H54 (cell line): ENCODE data around the gene NAA38.

ENCODE experiments used
- DNase-seq: peaks from one replicate; pipeline ENCODE4 v3.0.0; 2011; ENCODE audit warnings: low spot score, mixed read lengths; ENCODE audit not compliant: insufficient read length
- FAIRE-seq: peaks from 3 replicates; lab custom pipeline; 2011; peaks lifted over from hg19 to GRCh38; lab: Jason Lieb, UNC
- POLR2A ChIP-seq: IDR thresholded peaks from 2 replicates; pipeline ENCODE4 v1.6.1; 2011; ENCODE audit warnings: low read depth, mild to moderate bottlenecking, low read length

Gene NAA38

DNA sequence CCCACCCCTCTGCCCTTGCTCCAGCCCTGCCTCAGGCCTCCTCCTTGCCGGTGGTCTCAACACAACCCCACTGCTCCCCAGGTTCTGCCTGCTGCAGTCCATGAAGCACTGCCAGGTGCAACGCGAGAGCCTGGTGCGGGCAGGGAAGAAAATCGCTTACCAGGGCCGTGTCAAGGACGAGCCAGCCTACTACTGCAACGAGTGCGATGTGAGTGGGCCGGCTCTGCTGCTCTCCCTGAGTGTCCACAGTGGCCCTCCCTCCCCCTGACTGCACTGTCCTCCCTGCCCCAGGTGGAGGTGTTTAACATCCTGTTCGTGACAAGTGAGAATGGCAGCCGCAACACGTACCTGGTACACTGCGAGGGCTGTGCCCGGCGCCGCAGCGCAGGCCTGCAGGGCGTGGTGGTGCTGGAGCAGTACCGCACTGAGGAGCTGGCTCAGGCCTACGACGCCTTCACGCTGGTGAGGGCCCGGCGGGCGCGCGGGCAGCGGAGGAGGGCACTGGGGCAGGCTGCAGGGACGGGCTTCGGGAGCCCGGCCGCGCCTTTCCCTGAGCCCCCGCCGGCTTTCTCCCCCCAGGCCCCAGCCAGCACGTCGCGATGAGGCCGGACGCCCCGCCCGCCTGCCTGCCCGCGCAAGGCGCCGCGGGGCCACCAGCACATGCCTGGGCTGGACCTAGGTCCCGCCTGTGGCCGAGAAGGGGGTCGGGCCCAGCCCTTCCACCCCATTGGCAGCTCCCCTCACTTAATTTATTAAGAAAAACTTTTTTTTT lies 4.3 kb downstream of the NAA38 start:
- DNase-seq (no peak), FAIRE-seq (no peak)
- TF ChIP-seq POLR2A, result no peak

DNA sequence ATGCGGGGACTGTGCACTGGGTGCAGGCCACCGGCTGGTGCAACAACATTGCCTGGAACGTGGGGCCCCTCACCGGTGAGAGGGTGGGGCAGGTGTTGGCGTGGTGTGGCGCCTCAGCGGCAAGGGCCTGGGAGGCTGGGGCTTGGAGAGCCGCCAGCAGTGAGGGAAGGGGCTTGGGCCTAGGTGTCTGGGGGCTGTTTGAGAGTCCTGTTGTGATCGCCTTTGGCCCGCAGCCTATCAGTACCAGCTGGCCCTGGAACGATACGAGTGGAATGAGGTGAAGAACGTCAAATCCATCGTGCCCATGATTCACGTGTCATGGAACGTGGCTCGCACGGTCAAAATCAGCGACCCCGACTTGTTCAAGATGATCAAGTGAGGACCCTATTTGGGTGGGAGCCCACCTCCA lies 5.1 kb downstream of the NAA38 start:
- no peak for TF ChIP-seq POLR2A
- no peak for DNase-seq
- no peak for FAIRE-seq

DNA sequence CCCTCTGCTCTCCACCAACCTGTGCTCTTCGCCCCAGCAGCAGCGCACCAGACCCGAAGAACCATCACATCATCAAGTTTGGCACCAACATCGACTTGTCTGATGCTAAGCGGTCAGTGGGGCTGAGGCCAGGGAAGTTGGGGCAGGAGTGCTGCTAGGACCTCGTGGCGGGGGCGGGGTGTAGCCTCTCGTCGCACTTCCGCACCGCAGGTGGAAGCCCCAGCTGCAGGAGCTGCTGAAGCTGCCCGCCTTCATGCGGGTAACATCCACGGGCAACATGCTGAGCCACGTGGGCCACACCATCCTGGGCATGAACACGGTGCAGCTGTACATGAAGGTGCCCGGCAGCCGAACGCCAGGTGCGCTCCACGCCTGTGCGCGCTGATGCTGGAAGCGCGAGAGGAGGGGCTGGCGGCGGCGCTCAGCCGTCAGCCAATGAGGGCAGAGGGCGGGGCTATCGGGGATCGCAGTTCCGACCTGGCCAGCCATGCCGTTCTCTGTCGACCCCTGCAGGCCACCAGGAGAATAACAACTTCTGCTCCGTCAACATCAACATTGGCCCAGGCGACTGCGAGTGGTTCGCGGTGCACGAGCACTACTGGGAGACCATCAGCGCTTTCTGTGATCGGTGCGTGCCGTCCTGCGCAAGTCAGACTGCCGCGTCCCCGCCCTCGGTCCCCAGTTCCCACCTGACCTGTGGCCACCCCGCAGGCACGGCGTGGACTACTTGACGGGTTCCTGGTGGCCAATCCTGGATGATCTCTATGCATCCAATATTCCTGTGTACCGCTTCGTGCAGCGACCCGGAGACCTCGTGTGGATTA lies 5.7 kb downstream of the NAA38 start:
- no peak for FAIRE-seq
- TF ChIP-seq POLR2A, result no peak
- DNase-seq, result peak; percentile 36

DNA sequence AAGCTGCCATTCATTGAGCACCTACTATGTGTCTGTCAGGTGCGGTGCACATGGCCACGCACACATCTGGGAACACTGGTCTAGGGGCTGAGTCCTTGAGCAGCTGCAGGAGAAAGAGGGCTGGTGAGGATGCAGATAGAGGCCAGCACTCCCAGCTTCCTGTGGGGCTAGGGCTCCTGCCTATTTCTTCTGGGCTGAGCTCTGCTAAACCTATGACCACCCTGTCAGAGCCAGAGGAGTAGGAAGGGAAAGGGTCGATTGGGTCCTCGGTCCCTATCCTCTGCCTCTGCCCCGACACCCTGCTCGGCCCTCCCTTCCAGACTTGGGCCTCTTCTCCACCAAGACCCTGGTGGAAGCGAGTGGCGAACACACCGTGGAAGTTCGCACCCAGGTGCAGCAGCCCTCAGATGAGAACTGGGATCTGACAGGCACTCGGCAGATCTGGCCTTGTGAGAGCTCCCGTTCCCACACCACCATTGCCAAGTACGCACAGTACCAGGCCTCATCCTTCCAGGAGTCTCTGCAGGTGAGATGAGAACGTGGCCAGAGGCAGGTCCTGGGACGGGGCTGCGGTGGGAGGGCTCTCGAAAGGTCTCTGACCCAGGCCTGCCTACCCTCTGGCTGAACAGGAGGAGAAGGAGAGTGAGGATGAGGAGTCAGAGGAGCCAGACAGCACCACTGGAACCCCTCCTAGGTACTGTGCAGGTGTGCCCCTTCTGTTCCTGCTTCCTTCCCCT lies 6.5 kb downstream of the NAA38 start:
- no peak for DNase-seq
- no peak for FAIRE-seq
- TF ChIP-seq POLR2A, result no peak

DNA sequence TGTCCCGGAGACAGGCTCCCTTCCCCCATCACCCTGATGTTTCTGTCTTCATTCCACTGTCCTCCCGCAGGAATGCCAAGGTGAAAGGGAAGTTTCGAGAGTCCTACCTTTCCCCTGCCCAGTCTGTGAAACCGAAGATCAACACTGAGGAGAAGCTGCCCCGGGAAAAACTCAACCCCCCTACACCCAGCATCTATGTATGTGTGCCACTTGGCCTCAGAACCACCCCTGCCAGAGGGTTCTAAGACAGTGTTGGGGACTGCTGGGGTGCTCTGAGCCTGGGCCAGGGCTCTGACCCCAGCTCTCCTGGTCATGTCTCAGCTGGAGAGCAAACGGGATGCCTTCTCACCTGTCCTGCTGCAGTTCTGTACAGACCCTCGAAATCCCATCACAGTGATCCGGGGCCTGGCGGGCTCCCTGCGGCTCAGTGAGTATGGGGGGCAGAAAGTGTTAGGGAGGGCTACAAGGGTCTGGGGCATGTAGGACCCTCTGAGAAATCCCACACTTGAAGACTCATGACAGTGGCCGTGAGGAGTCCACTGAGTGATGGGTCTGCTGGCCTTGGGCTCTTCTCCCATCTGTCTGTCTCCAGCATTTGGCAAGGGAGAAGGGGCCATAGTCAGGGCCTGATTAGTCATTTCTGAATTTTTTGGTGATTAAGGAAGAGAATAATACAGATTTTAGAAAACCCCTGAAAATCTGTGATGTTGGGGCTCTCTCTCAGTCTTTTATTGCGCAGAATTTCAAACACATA lies 7.4 kb downstream of the NAA38 start:
- DNase-seq (no peak), FAIRE-seq (no peak)
- no peak for TF ChIP-seq POLR2A

DNA sequence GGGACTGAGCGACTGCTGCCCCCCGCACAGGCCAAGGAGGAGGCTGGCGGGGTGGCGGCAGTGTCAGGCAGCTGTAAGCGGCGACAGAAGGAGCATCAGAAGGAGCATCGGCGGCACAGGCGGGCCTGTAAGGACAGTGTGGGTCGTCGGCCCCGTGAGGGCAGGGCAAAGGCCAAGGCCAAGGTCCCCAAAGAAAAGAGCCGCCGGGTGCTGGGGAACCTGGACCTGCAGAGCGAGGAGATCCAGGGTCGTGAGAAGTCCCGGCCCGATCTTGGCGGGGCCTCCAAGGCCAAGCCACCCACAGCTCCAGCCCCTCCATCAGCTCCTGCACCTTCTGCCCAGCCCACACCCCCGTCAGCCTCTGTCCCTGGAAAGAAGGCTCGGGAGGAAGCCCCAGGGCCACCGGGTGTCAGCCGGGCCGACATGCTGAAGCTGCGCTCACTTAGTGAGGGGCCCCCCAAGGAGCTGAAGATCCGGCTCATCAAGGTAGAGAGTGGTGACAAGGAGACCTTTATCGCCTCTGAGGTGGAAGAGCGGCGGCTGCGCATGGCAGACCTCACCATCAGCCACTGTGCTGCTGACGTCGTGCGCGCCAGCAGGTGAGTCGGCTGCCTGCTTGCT lies 8.1 kb downstream of the NAA38 start:
- TF ChIP-seq POLR2A, result no peak
- FAIRE-seq, result no peak

DNA sequence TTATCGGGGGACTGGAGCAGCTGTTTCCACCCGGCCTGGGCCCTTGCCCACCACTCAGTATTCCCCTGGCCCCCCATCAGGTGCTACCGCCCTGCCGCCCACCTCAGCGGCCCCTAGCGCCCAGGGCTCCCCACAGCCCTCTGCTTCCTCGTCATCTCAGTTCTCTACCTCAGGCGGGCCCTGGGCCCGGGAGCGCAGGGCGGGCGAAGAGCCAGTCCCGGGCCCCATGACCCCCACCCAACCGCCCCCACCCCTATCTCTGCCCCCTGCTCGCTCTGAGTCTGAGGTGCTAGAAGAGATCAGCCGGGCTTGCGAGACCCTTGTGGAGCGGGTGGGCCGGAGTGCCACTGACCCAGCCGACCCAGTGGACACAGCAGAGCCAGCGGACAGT lies 8.6 kb downstream of the NAA38 start:
- DNase-seq (no peak), FAIRE-seq (no peak)
- TF ChIP-seq POLR2A, result no peak

More for the DNA sequence above, 8.1 kb downstream of the NAA38 start:
- no peak for DNase-seq

DNA sequence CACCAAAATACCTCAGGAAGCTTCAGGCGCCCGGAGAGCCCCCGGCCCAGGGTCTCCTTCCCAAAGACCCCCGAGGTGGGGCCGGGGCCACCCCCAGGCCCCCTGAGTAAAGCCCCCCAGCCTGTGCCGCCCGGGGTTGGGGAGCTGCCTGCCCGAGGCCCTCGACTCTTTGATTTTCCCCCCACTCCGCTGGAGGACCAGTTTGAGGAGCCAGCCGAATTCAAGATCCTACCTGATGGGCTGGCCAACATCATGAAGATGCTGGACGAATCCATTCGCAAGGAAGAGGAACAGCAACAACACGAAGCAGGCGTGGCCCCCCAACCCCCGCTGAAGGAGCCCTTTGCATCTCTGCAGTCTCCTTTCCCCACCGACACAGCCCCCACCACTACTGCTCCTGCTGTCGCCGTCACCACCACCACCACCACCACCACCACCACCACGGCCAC lies 9.2 kb downstream of the NAA38 start:
- no peak for FAIRE-seq
- TF ChIP-seq POLR2A, result no peak
- no peak for DNase-seq

DNA sequence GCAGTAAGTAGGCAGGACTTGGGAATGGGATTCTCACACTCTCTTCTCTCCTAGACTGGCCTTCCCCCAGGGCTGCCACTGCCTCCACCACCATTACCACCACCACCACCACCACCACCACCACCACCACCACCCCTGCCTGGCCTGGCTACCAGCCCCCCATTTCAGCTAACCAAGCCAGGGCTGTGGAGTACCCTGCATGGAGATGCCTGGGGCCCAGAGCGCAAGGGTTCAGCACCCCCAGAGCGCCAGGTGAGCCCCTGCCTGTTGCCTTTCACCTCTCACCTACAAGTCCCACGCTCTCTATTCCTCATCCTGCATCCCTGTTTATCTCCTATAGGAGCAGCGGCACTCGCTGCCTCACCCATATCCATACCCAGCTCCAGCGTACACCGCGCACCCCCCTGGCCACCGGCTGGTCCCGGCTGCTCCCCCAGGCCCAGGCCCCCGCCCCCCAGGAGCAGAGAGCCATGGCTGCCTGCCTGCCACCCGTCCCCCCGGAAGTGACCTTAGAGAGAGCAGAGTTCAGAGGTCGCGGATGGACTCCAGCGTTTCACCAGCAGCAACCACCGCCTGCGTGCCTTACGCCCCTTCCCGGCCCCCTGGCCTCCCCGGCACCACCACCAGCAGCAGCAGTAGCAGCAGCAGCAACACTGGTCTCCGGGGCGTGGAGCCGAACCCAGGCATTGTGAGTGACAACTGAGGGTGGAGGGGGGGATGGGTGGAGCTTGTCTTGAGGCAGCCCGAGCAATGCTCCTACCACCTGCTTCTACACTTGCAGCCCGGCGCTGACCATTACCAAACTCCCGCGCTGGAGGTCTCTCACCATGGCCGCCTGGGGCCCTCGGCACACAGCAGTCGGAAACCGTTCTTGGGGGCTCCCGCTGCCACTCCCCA lies 10.3 kb downstream of the NAA38 start:
- TF ChIP-seq POLR2A, result no peak
- DNase-seq (no peak), FAIRE-seq (no peak)

DNA sequence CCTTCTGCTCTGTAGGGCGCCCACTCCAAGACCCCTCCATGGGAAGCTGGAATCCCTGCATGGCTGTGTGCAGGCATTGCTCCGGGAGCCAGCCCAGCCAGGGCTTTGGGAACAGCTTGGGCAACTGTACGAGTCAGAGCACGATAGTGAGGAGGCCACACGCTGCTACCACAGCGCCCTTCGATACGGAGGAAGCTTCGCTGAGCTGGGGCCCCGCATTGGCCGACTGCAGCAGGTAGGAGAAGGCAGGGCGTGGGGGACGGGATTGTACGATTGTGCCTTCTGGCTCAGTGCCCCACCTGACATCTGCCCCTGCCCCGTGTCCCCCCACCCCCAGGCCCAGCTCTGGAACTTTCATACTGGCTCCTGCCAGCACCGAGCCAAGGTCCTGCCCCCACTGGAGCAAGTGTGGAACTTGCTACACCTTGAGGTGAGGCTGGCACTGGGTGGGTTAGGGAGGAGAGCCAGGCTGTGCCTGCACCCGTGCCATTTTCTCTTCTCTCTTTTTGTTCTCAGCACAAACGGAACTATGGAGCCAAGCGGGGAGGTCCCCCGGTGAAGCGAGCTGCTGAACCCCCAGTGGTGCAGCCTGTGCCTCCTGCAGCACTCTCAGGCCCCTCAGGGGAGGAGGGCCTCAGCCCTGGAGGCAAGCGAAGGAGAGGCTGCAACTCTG lies 11.2 kb downstream of the NAA38 start:
- TF ChIP-seq POLR2A, result no peak
- DNase-seq (no peak), FAIRE-seq (no peak)

DNA sequence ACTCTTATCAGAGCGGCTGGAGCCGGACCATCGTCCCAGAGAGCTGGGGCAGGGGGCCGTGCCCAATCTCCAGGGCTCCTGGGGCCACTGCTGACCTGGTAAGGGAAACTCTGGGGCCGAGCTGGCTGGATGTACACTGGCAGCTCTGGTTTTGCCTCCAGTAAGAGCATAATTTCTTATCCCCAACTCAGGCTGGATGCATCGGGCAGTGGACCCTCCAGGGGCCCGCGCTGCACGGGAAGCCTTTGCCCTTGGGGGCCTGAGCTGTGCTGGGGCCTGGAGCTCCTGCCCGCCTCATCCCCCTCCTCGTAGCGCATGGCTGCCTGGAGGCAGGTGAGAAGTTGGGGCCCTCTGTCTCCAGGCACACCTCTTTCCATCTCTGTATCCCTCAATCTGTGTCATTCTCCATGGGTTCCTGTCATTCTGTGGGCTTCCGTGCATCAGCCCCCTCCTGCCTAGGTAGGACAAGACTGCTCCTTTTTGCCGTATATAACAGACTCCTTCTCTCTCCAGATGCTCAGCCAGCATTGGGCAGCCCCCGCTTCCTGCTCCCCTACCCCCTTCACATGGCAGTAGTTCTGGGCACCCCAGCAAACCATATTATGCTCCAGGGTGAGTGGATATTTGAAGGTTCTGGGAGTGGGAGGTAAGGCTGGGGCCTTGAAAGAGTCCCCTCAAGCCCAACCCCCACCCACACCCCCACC lies 11.8 kb downstream of the NAA38 start:
- FAIRE-seq (no peak), DNase-seq (no peak)
- TF ChIP-seq POLR2A, result no peak
